Activated gamma-delta T cell (primary cell): Measurements from ENCODE around the gene COL4A2.

Source experiments
- DNase-seq: peaks from one replicate; lab custom pipeline; 2025; lab: John Stamatoyannopoulos, UW

COL4A2 gene

DNA sequence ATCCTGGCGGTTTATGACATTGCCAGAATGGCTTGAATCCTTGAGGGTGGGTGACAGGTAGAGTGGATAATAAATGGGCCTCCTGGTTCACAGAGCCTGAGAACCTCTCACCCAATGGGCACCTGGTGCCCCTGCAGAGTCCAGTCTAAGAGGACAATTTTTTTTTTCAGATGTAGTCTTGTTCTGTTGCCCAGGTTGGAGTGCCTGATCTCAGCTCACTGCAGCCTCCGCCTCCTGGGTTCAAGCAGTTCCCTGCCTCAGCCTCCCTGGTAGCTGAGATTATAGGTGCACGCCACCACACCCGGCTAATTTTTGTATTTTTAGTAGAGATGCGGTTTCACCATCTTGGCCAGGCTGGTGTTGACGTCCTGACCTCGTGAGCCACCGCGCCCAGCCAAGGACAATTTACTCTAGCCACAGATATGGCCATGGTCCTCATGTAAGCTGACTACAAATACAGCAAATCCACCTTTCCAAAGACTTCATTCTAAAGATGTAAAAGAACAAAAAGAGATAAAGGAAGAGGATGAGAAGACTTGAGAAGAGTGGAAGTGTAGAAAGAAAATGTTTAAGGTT lies 33.0 kb downstream of the COL4A2 start:
- DNase-seq, result no peak

DNA sequence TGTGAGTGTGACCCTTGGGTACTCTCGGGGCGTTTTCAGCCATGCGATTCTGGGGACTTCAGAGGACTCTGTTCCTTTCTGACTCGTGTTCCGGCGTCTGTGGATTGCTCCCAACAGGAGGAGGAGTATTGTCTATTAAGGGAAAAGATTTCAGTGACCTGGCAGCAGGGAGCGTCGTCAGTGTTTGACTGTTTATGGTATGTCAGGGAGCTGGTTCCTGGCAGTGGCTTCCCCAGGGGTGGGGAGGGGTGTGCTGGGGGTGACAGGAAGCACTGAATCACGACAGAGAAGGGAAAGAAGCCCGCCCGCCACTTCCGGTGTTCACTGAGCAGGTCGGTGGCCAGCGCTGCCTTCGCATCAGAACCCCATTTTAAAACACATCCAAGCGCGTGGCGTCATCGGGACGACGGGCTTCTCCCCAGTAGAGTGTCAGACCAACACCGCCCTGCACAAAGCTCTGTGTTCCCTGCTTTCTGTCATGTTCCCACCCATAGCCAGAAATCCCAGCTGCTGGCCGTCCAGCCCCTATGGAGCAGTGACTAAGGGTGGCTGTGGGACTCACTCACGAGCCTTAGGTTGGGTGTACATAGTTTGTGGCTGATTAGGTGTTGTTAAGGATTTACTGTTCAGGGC lies 33.8 kb downstream of the COL4A2 start:
- no peak for DNase-seq

DNA sequence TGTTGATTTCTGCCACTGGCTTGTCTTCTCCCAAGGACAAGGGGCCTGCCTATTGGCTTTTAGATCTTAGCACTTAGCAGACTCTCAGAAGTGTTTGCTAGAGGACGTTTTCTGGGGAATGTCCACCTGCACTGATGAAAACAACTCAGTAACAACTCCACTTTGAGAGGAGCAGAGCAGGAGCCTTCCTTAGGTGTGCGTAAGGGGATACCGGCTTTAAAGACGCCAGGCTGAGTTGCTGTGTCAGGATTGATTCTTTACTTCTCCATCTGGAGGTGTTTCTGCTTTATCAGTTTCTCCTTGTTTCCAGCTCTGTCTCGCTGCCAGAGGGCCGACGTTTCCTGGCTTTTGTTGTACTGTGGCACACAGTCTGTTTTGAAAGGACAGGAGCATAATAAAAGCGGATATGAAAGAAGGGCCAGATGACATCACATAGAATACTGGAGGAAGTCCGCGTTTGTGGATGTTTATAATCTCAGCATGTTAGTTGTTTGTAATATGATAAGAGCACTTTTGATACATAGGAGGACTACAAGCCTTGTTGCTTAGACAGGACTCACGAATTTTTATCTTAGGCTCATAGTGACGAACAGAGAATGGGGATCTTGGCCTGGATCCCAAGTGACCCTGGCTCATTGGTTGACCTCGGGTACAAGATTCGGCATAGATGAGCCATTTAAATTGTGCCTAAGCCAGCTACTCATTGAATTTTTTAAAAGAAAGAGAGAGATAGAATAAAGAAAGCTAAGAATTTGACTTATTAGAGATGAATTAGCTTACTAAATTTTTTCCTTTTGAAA lies 34.6 kb downstream of the COL4A2 start:
- no peak for DNase-seq

DNA sequence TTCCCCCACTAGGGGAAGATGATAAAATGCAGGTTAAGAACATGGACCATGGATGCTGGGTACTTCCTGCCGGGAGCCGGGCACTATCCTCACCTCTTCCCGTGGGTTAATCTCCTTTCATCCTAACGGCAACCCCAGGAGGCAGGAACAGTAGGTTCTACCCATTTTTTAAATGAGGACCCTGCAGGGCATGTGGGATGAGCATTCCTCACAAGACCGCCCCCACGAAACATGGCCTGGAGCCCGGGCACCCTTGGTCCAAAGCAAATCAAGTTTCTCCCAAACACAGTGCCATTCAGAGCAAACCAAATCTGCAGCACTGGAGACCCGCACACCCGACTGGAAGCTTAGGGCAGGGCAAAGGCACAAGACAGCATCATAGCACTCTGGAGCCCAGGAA lies 35.4 kb downstream of the COL4A2 start:
- DNase-seq, result no peak

DNA sequence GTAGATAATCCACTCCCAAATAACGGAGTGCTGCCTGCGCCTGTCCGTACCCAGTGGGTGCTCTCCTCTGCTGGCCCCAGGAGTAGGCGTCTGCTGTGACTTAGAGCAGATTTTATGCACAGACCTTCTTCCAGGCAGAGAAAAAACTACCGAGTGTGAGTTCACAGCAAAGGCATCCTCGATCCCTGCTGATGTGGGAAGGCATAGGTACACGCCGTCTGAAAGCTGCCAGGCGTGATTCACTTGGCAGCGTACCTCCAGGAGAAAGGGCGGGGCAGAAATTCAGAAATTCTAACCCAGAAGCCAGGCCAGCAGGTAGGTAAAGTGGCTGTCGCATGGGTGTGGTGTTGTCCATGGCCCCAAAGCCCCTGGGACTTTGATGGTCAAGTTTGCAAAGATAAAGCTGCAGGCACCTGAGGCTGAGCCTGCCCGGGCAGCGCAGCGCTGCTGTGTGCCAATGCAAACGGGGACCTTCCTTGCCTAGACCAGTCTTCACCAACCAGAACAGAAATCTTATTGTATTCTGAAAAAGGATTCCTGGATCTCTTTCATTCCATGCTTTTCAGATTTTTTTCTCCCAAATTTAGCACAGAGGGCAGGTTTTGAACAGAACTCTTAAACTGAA lies 36.3 kb downstream of the COL4A2 start:
- DNase-seq, result no peak

DNA sequence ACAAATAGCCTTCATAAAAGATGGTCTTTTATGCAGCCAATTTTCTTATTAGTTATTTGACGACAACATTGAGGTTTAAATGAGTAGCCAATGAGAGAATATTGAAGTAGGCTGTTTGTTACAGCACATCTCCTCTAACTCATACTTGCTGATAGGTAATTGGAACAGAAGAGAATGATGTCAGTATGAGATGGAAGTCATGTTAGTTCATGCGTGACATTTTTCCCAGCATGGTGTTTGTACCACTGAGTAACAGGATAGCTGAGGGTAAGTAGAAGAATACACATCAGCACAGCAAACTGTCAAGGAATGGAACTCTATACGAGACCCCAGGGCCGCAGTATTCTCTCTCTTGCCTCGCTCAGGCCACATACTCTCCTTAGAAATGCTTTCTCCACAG lies 37.2 kb downstream of the COL4A2 start:
- DNase-seq, result no peak

DNA sequence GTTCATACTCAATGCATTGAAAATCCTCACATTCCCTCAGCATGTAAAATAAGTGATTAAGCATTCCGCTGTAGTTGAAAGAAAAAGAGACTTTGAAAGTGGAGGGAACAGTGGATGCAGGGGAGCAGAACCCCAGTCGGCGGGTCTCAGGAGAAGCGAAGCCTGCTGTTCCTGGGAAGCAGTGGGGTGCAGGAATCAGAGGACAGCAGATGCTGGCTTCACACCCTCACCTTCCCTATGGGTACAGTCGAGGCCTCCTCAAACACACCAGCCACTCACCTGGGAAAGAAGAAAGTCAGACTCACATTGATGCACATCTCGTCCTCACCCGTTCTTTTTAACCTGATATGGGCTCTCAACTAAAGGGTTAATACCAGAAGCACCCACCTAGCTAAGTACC lies 38.2 kb downstream of the COL4A2 start:
- DNase-seq, result no peak

DNA sequence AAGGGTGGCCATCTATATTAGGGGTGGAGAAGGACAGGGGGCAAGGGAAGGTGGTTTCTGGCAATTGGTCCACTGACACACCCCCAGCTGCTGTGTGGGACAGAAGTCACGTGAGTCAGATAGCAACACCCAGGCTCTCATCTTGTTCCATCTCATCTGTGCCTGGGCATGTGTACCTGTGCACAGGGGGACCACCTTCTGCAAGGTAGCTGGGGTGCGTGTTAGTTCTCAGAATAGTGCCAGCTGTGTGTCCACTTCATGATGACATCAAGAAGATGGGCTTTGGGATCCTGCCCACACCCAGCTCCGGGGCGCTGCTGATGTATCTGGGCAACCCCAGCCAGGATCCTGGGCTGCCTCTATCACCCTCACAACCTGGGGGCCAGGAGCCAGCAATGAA lies 38.6 kb downstream of the COL4A2 start:
- DNase-seq, result no peak

DNA sequence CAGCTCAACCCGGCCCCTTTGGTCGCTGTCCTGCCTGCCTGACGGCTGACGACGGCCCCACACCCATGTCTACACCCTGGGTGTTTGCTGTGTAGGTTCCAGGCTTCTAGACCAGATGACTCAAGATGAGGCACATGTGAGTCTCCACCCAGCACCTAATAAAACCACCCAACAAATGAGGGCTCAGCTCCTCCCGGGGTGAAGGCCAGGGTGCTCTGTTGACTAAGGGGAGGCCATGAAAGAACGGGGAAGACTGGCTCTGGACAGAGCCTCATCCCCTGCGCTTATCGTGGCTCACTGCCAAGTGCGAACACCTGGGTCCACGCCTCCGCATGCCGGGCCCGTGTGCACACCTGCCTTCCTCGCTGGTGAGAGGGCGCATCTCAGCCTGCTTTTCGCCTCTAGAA lies 39.6 kb downstream of the COL4A2 start:
- DNase-seq, result no peak

DNA sequence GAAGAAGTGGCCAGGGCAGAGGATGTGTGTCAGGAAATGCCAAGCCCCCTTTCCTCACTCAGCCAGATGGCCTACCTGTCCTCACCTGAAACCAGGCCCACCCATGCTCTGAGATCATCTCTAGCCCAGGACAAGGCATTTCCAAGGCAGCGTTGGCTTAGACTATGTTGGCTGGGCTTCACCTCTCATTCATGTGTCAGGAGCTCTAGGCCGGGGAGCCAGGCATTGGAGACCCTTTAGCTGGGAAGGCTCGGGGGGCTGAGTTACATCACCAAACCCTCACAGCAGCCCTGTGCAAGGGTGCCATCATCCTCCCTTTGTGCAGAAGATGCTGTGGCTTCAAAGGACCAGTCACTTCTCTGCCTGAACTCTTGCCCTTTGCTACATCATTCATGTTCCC lies 40.0 kb downstream of the COL4A2 start:
- no peak for DNase-seq

DNA sequence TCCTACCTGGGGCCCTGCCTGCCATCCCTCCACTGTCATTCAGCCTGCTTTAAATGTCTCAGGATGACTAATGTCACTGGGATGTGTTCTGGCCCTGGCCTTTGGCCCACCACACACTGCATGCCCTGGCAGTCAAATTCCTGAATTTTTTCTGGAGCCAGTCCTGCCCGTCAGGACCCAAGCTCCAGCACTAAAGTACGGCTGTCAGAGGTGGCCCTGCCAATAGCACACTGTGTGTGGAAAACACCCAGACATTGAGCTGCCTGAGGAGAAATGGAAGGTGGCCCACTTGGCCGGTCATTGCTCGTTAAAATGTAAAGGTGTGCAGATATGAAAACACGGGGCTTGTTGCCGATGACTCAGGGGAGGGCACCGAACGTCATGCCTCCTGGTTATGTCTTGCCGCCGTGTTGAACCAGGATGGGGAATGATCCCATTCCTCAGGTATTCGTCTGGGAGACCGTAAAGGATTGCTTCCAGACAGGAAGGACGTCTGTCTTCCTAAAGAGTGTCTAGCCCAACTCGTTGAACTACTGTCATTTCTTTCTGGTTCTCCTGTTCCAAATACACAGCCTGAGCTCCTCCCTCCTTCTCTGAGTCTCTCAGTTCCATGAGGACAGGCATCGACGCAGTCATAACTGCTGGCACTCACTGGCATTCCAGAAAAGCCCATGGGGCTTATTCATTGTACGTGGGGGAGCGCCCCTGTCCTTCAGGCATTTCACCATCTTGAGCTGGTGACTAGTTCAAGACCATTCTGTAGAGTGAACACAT lies 40.6 kb downstream of the COL4A2 start:
- DNase-seq, result no peak

DNA sequence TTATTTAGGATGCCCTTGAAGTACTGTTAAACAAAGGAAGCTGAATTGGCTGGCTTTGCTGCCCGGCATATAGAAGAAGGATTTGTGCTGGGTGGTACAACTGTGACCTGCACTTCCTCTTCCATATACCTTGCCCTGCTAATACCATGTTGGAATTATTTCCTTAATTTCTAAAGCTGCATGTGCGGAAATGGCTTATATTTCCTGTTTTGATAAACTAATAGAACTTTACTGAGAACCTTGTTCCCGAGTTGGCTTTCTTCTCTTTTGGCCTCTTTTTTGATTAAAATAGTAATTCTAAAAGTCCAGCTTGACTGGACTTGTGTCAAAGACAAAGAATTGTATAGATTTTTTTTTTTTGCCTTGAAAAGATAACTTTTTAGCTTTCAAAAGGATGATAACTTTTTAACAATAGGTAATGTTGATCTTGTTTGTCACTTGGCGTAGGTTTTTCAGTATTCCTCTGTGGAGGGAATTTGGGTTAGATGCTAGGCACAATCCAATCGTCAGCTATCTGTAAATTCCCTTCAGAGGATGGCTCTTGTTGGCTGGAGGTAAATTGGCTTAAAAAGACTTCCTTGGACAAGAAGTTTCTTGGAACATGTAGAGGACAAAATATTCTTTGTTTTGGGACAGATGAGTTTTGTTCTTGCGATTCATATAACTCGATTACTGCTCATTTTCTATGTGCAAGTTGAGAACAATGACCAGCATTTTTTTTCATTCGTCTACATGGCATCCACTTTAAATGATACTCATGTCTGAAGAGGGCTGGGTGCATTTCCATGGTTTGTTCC lies 41.4 kb downstream of the COL4A2 start:
- DNase-seq, result no peak

DNA sequence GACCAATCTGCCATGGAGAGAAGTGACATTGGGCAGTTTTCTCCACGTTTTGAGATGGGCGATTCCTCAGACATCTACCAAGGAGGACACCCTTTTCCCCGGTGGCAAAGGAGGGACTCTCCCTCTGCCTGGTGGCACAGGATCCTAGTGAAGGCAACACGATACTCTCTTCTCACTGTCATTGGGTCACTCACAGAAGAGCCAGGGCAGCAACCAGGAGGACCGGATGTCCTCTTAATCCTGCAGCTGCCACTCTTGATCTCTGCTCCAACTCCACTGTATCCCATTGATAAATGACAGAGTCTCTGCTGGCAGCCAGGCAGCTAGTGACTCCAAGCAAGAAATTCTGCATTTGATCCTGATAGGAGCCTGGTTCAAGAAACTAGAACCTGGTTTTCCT lies 42.2 kb downstream of the COL4A2 start:
- no peak for DNase-seq

DNA sequence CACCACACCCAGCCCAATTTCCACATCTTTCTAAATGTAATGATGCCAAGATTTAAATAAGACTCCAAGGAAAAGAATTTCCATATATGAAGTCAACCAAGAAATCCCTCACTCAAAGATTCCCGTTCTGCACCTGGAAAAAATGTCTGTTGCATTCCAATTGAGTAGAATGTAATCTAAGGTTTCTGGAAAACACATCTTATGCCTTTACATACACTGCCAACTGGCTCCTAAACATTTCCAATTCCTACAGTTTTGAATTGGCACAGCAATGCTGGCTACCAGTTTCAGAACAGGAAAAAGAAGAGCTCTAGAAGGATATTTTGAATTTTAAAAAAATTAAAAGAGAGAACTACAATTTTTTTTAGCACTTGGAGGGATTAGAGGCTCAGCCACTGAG lies 43.0 kb downstream of the COL4A2 start:
- no peak for DNase-seq

DNA sequence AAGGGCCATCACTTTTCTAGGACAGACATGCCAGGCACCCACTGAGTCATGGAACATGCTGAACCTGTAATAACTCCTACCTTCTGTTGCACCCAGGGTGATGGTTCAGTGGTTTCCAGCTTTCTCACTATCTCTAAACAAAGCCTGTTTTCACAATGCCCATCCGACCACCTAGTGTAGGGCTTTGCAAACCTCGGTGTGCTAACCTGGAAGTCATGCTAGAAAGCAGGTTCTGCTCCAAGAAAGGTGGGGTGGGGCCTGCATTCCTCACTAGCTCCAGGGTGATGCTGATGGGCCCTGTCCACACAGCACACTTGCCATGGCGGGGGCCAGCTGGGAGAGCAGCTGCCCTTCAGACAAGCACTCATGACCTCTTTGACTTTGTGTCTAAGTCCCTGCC lies 43.4 kb downstream of the COL4A2 start:
- no peak for DNase-seq

DNA sequence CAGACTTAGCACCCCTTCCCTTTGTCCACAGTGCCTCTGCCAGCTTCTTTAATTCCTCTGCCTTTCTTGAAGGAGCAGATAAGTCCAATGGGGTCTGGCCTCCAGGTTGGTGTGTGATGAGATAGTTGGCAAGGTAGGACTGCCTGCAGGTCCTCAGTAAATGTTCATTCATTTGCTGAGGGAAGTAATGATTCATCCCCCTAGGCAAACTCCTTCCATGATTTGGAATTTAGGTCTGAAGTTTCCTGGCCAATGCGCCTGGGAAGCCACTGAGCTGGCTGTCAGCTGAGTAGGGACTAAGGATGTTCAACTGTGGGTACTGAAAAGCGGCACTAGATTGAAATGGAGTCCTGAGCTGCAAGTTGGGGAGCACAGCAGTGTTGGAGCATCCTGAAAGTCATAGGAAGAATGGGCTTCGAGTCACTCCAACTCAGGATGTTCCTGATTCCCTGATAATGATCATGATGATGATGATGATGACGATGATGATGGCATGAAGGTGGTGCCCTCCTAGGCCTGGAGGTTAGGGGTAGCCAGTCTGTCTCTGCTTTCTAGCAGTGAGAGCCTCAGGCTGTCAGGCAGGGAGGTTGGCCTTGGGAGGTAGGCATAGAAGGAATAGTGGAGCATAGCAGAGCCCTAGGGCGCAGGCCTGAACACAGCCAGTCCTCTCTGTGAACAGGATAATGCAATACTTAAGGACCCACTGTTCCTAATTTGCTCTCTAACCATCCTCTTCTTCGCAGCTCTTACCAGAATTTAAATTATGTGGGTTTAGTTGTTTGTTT lies 44.7 kb downstream of the COL4A2 start:
- no peak for DNase-seq

DNA sequence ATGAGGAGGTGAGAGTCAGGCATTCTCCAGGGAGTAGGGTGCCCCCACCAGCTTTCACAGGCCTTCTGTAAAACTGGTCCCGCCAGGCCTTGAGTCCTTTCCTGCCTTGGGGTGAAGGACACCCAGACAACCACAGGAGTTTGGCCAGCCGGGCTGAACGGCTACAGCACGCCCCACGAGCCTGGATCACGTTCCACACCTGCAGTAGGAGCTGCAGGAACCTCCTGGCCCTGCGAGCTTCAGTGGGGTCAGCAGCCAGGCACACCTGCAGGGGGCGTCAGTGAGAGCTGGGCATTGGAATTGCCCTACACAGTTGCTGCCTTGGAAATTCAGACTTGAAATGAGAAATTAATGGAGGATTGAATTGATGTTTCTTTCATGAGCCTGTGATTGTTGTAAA lies 45.7 kb downstream of the COL4A2 start:
- no peak for DNase-seq

DNA sequence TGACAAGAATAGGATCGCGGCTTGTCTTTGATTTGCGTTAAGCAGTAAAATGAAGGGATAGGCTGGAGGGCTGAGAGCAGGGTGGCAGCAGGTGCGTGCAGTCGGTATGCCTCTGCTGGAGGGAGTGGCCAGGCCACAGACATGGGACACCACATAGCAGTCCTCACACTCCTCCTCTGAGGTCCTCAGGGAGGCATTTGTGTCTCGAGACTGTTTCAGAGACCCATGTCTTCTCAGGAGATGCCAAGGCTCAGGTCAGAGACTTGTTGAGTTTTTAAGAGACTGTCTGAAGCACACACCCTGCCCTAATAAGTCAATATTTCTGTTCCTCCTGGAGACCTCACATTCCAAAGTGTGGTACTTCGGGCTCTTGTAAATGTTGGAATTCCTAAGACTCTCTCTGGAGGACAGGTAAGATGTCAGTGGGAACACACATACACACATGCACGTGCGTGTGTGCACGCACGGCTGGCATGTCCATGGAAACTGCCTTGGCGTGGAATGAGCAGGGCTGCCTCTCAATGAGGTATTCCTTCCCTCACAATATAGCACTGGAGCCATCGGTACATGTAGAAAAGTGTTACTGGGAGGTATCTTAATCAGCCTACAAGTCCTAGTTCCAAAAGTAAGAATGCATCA lies 46.4 kb downstream of the COL4A2 start:
- DNase-seq, result no peak

DNA sequence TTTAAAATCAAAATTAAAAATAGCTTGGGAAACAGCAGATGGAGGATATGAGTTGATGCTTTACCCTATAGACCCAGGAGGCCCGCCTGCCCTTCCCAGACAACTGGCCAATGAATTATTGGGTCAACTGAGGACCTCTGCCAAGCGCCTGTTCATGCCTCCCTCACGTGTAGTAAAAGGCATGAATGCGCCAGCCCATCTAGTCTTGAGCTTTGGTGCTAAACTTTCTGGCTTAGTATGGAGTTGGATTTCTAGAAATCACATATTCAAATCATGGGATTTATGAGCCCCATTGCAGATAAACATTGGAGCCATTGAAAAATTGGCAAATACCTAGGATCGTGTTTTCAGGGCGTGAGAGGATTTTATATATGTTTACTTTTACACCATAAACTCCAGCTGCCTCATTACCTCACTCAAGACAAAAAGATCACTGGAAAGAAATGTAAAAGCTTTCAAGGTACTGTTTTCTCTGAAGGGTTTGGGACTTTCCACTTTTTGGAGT lies 47.1 kb downstream of the COL4A2 start:
- no peak for DNase-seq
